Stimulated activated CD8-positive, alpha-beta memory T cell treated with anti-CD3 and anti-CD28 coated beads, Interleukin-12 subunit alpha, Interleukin-12 subunit beta, amount 100 ng/mL, for 4 hours (primary cell): ENCODE data around the gene LMO2.
"Not testable (repeated sequence)": the region's sequence is repeated elsewhere in the genome, so short reads cannot be mapped to it uniquely, and the experiment has no call there.

Experiments
- DNase-seq: peaks from one replicate; pipeline ENCODE4 v3.0.0-alpha.2; 2020; ENCODE audit warnings: low read depth

Gene LMO2

GRCh38 chr11:33891714-33892327 lies at the start of gene LMO2:
TSS of gene LMO2 (minus strand) at chr11:33892076. CDS start at chr11:33869716, 22,360 bp downstream.
- DNase-seq, result no peak

GRCh38 chr11:33940538-33940815 lies 48.6 kb upstream of the LMO2 start:
- no peak for DNase-seq

- no peak for DNase-seq
Measured at GRCh38 chr11:33936725-33937604, 45.1 kb upstream of the LMO2 start.

- no peak for DNase-seq
Measured at GRCh38 chr11:33935461-33936456, 43.9 kb upstream of the LMO2 start.

- DNase-seq, result no peak
Measured at GRCh38 chr11:33935005-33935404, 43.1 kb upstream of the LMO2 start.

- DNase-seq, result no peak
Measured at GRCh38 chr11:33934450-33934849, 42.6 kb upstream of the LMO2 start.

GRCh38 chr11:33933602-33934001 lies 41.7 kb upstream of the LMO2 start:
- DNase-seq, result no peak

GRCh38 chr11:33932721-33933120 lies 40.8 kb upstream of the LMO2 start:
- DNase-seq, result no peak

- DNase-seq, result not testable (repeated sequence)
Measured at GRCh38 chr11:33931739-33932366, 40.0 kb upstream of the LMO2 start.

- DNase-seq, result no peak
Measured at GRCh38 chr11:33931067-33931466, 39.2 kb upstream of the LMO2 start.

- no peak for DNase-seq
Measured at GRCh38 chr11:33930317-33931021, 38.6 kb upstream of the LMO2 start.

- DNase-seq, result no peak
Measured at GRCh38 chr11:33928564-33928963, 36.7 kb upstream of the LMO2 start.

GRCh38 chr11:33926671-33927552 lies 35.0 kb upstream of the LMO2 start:
- DNase-seq, result no peak

- no peak for DNase-seq
Measured at GRCh38 chr11:33924341-33924740, 32.5 kb upstream of the LMO2 start.

- no peak for DNase-seq
Measured at GRCh38 chr11:33923626-33924025, 31.8 kb upstream of the LMO2 start.

- no peak for DNase-seq
Measured at GRCh38 chr11:33920838-33921613, 29.1 kb upstream of the LMO2 start.

GRCh38 chr11:33919645-33920044 lies 27.8 kb upstream of the LMO2 start:
- DNase-seq, result no peak

- DNase-seq, result not testable (repeated sequence)
Measured at GRCh38 chr11:33917402-33917801, 25.5 kb upstream of the LMO2 start.

GRCh38 chr11:33916736-33917135 lies 24.9 kb upstream of the LMO2 start:
- no peak for DNase-seq

- DNase-seq, result no peak
Measured at GRCh38 chr11:33915526-33915925, 23.6 kb upstream of the LMO2 start.
